ENCODE measurements around the gene PRKCE.

DNA sequence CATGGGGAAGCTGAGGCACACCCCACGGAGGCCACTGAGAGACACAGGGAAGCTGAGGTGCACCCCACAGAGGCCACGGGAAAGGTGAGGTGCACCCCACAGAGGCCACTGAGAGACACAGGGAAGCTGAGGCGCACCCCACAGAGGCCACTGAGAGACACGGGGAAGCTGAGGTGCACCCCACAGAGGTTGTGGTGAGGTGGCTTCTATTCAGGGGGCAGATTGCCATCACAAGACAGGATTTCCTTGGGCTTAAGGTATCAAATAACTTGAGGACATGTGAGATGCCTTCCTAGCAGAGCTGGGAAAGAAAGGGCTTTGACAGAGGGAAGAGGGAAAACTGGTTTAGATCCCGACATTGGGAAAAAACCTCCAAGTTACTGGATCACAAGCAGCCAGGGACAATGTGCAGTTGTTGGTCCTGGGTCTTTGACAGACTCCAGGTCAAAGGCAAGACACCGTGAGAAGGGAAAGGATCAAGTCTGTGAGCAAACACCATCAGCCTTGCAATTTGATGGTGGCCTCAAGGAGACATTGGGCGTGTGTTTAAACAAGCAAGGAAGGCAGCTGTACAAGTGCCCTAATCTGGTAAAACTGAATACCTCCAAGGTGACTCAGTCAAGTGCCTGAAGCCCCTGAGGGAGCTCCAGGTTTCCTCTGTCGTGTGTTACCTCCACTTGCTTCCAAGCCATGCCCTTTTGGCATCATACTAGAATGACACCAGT, 512.5 kb downstream of the PRKCE start:
- TF ChIP-seq, protein P1, sequence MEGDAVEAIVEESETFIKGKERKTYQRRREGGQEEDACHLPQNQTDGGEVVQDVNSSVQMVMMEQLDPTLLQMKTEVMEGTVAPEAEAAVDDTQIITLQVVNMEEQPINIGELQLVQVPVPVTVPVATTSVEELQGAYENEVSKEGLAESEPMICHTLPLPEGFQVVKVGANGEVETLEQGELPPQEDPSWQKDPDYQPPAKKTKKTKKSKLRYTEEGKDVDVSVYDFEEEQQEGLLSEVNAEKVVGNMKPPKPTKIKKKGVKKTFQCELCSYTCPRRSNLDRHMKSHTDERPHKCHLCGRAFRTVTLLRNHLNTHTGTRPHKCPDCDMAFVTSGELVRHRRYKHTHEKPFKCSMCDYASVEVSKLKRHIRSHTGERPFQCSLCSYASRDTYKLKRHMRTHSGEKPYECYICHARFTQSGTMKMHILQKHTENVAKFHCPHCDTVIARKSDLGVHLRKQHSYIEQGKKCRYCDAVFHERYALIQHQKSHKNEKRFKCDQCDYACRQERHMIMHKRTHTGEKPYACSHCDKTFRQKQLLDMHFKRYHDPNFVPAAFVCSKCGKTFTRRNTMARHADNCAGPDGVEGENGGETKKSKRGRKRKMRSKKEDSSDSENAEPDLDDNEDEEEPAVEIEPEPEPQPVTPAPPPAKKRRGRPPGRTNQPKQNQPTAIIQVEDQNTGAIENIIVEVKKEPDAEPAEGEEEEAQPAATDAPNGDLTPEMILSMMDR (IDR thresholded peaks at IDR 0.05): no peak
- no peak for TF ChIP-seq POLR2A (IDR thresholded peaks at IDR 0.05)
